Posterior vena cava (tissue), 2 donors: Measurements from ENCODE around the gene SHPK. TPM values are rescaled to one million over a fixed set of nuclear protein-coding genes. Genes with fewer than 3 reads are reported as not detected.
A peak's percentile ranks its signal among the peaks of the same experiment; 100 is the strongest.

Source experiments
- DNase-seq: peaks from one replicate; pipeline ENCODE4 v3.0.0-alpha.2; 2020; ENCODE audit warnings: low spot score
- intact Hi-C, 2 donors: fragments of 100-400 bp; cut with DNase I; formaldehyde crosslinking; loops; one replicate each; pipeline versions ENCODE4 v1.14.1 to v1.14.2; 2022 to 2023
- long read RNA-seq, 2 donors: library from polyadenylated mRNA; unstranded; transcript quantifications; one replicate each; pipeline ENCODE4 v2.0.0, GENCODE V29; 2020 to 2021
- total RNA-seq, 2 donors: library from RNA; stranded (reverse); fragmentation: NEBNext Ultra II Directional; extraction: Animal tissue kit (Norgen Biotek cat#: 25700); gene quantifications; one replicate each; pipeline ENCODE4 v1.2.1, GENCODE V29; 2021
- donor health status: DM: yes; HTN: yes; CAD: no.
- donor health status: DM: yes; HTN: yes; CAD: no.

The SHPK gene
- total RNA-seq, result 10 to 100 TPM in 1 of 2 donors, 1 to 10 TPM in 1; 6.1 to 13.3 TPM
- long read RNA-seq, donor 1, partial matches to known transcripts, result 2 of 6 reads
- long read RNA-seq, donor 1, other reads (novel, unspliced or antisense), result 1 of 6 reads
- long read RNA-seq, donor 2, transcript SHPK-201 (7 exons, 3,838 nt), result major isoform, 13 of 18 reads
- long read RNA-seq, donor 2, partial matches to known transcripts, result 2 of 18 reads
- long read RNA-seq, donor 2, other reads (novel, unspliced or antisense), result 3 of 18 reads

GRCh38 chr17:3636154-3636907 is at the start of gene SHPK, which contains the start of gene CTNS:
Gene SHPK, minus strand, starts transcription at chr17:3636250. Its CDS starts 31 bp downstream, at chr17:3636219.
Gene CTNS, plus strand, starts transcription at chr17:3636760. Its CDS starts 3,447 bp downstream, at chr17:3640207.
- DNase-seq, result peak; percentile 99
- intact Hi-C loops, result loop anchor here in 1 of 2 donors (10.0 kb wide), 1 partner anchor 102 kb away; no protein-coding TSS in a partner anchor

- intact Hi-C loops, result no loop called here
- DNase-seq, result no peak
Measured at GRCh38 chr17:3685174-3685573, 49.1 kb upstream of the SHPK start.

- intact Hi-C loops, result no loop called here
- no peak for DNase-seq
Measured at GRCh38 chr17:3683054-3683511, 47.0 kb upstream of the SHPK start.

GRCh38 chr17:3682033-3682432 is 46.0 kb upstream of the SHPK start:
- intact Hi-C loops, result no loop called here

GRCh38 chr17:3681565-3681964 is 45.5 kb upstream of the SHPK start:
- intact Hi-C loops, result no loop called here
- no peak for DNase-seq

More at GRCh38 chr17:3682033-3682432, 46.0 kb upstream of the SHPK start:
- DNase-seq, result no peak

- no peak for DNase-seq
- intact Hi-C loops, result no loop called here
Measured at GRCh38 chr17:3681057-3681456, 45.0 kb upstream of the SHPK start.

GRCh38 chr17:3679531-3680126 is 43.6 kb upstream of the SHPK start:
- intact Hi-C loops, result no loop called here
- no peak for DNase-seq

- no peak for DNase-seq
- intact Hi-C loops, result no loop called here
Measured at GRCh38 chr17:3678821-3679530, 42.9 kb upstream of the SHPK start.

GRCh38 chr17:3678095-3678820 is 42.2 kb upstream of the SHPK start:
- DNase-seq, result no peak
- intact Hi-C loops, result no loop called here

- intact Hi-C loops, result no loop called here
- no peak for DNase-seq
Measured at GRCh38 chr17:3675886-3676285, 39.8 kb upstream of the SHPK start.

GRCh38 chr17:3672571-3672970 is 36.5 kb upstream of the SHPK start:
- no peak for DNase-seq
- intact Hi-C loops, result no loop called here

- intact Hi-C loops, result no loop called here
- no peak for DNase-seq
Measured at GRCh38 chr17:3669548-3669947, 33.5 kb upstream of the SHPK start.

- intact Hi-C loops, result no loop called here
- DNase-seq, result no peak
Measured at GRCh38 chr17:3669085-3669347, 33.0 kb upstream of the SHPK start.

GRCh38 chr17:3668279-3669084 is 32.4 kb upstream of the SHPK start, which contains the start of the genes EMC6 and TAX1BP3:
Gene EMC6, plus strand, starts transcription at chr17:3668812. Its CDS starts 335 bp downstream, at chr17:3669147.
Gene TAX1BP3, minus strand, starts transcription at chr17:3668578. Its CDS starts 52 bp downstream, at chr17:3668526.
- intact Hi-C loops, result no loop called here
- DNase-seq, result peak; percentile 100

- intact Hi-C loops, result no loop called here
- peak; percentile 97 for DNase-seq
Measured at GRCh38 chr17:3667366-3668278, 31.6 kb upstream of the SHPK start.

- intact Hi-C loops, result no loop called here
- DNase-seq, result no peak
Measured at GRCh38 chr17:3666516-3666915, 30.5 kb upstream of the SHPK start.

- DNase-seq, result peak; percentile 74
- intact Hi-C loops, result no loop called here
Measured at GRCh38 chr17:3665834-3666233, 29.8 kb upstream of the SHPK start.
